Esophagus (tissue), 2 donors: Measurements from ENCODE around the gene RALGAPA1. TPM values are rescaled to one million over a fixed set of nuclear protein-coding genes. Genes with fewer than 3 reads are reported as not detected.
"Not testable (repeated sequence)": the region's sequence is repeated elsewhere in the genome, so short reads cannot be mapped to it uniquely, and the experiment has no call there.

Experiments
- H3K27ac ChIP-seq, 2 donors: one replicate each; pipeline ENCODE4 v1.5.1; 2013; ENCODE audit warnings: low read depth in 2 of 2, mild to moderate bottlenecking in 2 of 2, inconsistent platforms in 1 of 2, low read length in 1 of 2, moderate library complexity in 1 of 2
- H3K27me3 ChIP-seq, 2 donors: one replicate each; pipeline ENCODE4 v1.6.1; 2013; ENCODE audit warnings: low read length in 2 of 2, control low read depth in 1 of 2, mild to moderate bottlenecking in 1 of 2; ENCODE audit not compliant: insufficient read depth in 2 of 2, control insufficient read depth in 1 of 2
- H3K36me3 ChIP-seq, 2 donors: one replicate each; pipeline ENCODE4 v1.6.1; 2013; ENCODE audit warnings: low read length in 1 of 2; ENCODE audit not compliant: control insufficient read depth in 2 of 2, insufficient read depth in 2 of 2
- H3K4me1 ChIP-seq, 2 donors: one replicate each; pipeline ENCODE4 v1.6.1; 2013; ENCODE audit warnings: low read length in 1 of 2; ENCODE audit not compliant: control insufficient read depth in 2 of 2, insufficient read depth in 2 of 2
- H3K4me3 ChIP-seq, 2 donors: one replicate each; pipeline ENCODE4 v1.5.1; 2013; ENCODE audit warnings: low read length in 2 of 2, mild to moderate bottlenecking in 2 of 2, low read depth in 1 of 2, moderate library complexity in 1 of 2
- H3K9me3 ChIP-seq, 2 donors: one replicate each; pipeline ENCODE4 v1.6.1; 2013; ENCODE audit warnings: mild to moderate bottlenecking in 2 of 2, low read depth in 1 of 2, low read length in 1 of 2, moderate library complexity in 1 of 2; ENCODE audit not compliant: control insufficient read depth in 2 of 2, insufficient read depth in 1 of 2
- WGBS, 2 donors: extraction: QIAGEN DNeasy Blood & Tissue Kit; methylation state at CpG; one replicate each; pipeline ENCODE4 v1.1.7; 2013; 5-methylcytosine and 5-hydroxymethylcytosine counted together
- polyA plus RNA-seq, 2 donors: library from polyadenylated mRNA; stranded (reverse); fragments of 200-250 nt; gene quantifications; one replicate each; pipeline ENCODE4 v1.2.3, GENCODE V29; 2013
- donor health status: healthy with polysubstance abuse.
- donor health status: Bipolar disorder and iron deficiency.

Gene RALGAPA1
- polyA plus RNA-seq, 2 donors, result 10.5 to 20.3 TPM

DNA sequence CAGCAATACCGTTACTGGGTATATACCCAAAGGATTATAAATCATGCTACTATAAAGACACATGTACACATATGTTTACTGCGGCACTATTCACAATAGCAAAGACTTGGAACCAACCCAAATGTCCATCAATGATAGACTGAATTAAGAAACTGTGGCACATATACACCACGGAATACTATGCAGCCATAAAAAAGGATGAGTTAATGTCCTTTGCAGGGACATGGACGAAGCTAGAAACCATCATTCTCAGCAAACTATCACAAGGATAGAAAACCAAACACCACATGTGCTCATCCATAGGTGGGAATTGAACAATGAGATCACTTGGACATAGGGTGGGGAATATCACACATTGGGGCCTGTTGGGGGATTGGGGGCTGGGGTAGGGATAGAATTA lies 187.1 kb downstream of the RALGAPA1 start:
- H3K36me3 ChIP-seq, result not testable (repeated sequence)

GRCh38 chr14:35619998-35620397 lies 189.1 kb downstream of the RALGAPA1 start:
- not testable (repeated sequence) for H3K27me3 ChIP-seq, H3K27ac ChIP-seq, H3K4me3 ChIP-seq, H3K9me3 ChIP-seq, H3K36me3 ChIP-seq, H3K4me1 ChIP-seq
- WGBS, 2 donors, result 94 to 96% methylated on average over 6 of the region's 6 CpGs

More for the DNA sequence above, 187.1 kb downstream of the RALGAPA1 start:
- H3K27ac ChIP-seq, H3K4me3 ChIP-seq, H3K4me1 ChIP-seq, H3K9me3 ChIP-seq, H3K27me3 ChIP-seq: not testable (repeated sequence)
- WGBS, 2 donors, result 97 to 99% methylated on average over 4 of the region's 4 CpGs

- H3K27ac ChIP-seq, H3K36me3 ChIP-seq, H3K4me3 ChIP-seq, H3K27me3 ChIP-seq, H3K9me3 ChIP-seq, H3K4me1 ChIP-seq: not testable (repeated sequence)
- WGBS, 2 donors, result 99 to 100% methylated on average over 1 of the region's 1 CpG
Observed at GRCh38 chr14:35619461-35619860, 189.6 kb downstream of the RALGAPA1 start.

- WGBS, 2 donors, result 95 to 98% methylated on average over 3 of the region's 3 CpGs
- Histone ChIP-seq H3K36me3 (no peaks in the 10 kb centered on the region), H3K4me3 (no peak overlapping the region), H3K9me3 (no peaks in the 10 kb centered on the region), H3K4me1 (no peaks in the 10 kb centered on the region), H3K27me3 (no peaks in the 10 kb centered on the region), H3K27ac (no peak overlapping the region)
Observed at GRCh38 chr14:35617500-35617899, 191.6 kb downstream of the RALGAPA1 start.

GRCh38 chr14:35607380-35607779 lies 201.7 kb downstream of the RALGAPA1 start:
- H3K27ac ChIP-seq, result peak overlapping the region; percentile 66 to 88
- WGBS, 2 donors, result 44 to 55% methylated on average over 3 of the region's 3 CpGs

GRCh38 chr14:35600253-35600652 lies 208.8 kb downstream of the RALGAPA1 start:
- WGBS, 2 donors, result 93 to 94% methylated on average over 1 of the region's 1 CpG
- Histone ChIP-seq H3K4me1 (no peaks in the 10 kb centered on the region), H3K9me3 (no peaks in the 10 kb centered on the region), H3K36me3 (peaks cover 5 to 7% of the 10 kb centered on the region in 2 donors), H3K27ac (no peak overlapping the region), H3K27me3 (no peaks in the 10 kb centered on the region), H3K4me3 (no peak overlapping the region)

More at GRCh38 chr14:35607380-35607779, 201.7 kb downstream of the RALGAPA1 start:
- Histone ChIP-seq H3K36me3 (peaks cover 0 to 3% of the 10 kb centered on the region in 2 donors), H3K4me3 (no peak overlapping the region), H3K4me1 (no peaks in the 10 kb centered on the region), H3K27me3 (no peaks in the 10 kb centered on the region), H3K9me3 (no peaks in the 10 kb centered on the region)

GRCh38 chr14:35594616-35595015 lies 214.5 kb downstream of the RALGAPA1 start:
- no peaks in the 10 kb centered on the region for H3K27me3 ChIP-seq
- WGBS, 2 donors, result 93 to 99% methylated on average over 2 of the region's 2 CpGs
- H3K4me3 ChIP-seq, result no peak overlapping the region
- H3K9me3 ChIP-seq, result no peaks in the 10 kb centered on the region
- no peak overlapping the region for H3K27ac ChIP-seq
- peaks cover 0 to 3% of the 10 kb centered on the region in 2 donors for H3K36me3 ChIP-seq
- H3K4me1 ChIP-seq, result no peaks in the 10 kb centered on the region

- H3K4me3 ChIP-seq, H3K9me3 ChIP-seq, H3K27ac ChIP-seq, H3K4me1 ChIP-seq, H3K36me3 ChIP-seq, H3K27me3 ChIP-seq: not testable (repeated sequence)
- 96 to 97% methylated on average over 3 of the region's 3 CpGs for WGBS, 2 donors
Observed at GRCh38 chr14:35587373-35587772, 221.7 kb downstream of the RALGAPA1 start.

DNA sequence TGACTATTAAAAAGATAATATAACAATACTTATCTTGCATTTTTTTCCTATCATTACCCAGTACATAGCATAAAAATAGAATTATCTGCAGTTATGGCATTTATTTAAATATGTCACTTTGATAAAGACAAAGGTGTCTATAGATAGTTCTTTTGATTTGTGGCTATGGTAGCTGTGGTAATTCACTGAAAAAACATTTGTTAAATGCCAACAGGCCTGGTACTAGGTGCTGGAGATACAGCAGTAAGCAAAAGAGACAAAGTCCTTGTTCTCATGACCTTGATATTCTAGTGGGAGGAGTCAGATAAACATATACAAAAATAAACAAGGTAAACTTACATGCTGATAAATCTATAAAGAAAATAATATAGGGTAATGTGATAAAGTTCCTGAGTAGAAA lies 230.5 kb downstream of the RALGAPA1 start:
- no peaks in the 10 kb centered on the region for H3K36me3 ChIP-seq
- no peak overlapping the region for H3K27ac ChIP-seq
- H3K4me1 ChIP-seq, result no peaks in the 10 kb centered on the region
- H3K9me3 ChIP-seq, result no peaks in the 10 kb centered on the region
- H3K27me3 ChIP-seq, result no peaks in the 10 kb centered on the region
- H3K4me3 ChIP-seq, result no peak overlapping the region

DNA sequence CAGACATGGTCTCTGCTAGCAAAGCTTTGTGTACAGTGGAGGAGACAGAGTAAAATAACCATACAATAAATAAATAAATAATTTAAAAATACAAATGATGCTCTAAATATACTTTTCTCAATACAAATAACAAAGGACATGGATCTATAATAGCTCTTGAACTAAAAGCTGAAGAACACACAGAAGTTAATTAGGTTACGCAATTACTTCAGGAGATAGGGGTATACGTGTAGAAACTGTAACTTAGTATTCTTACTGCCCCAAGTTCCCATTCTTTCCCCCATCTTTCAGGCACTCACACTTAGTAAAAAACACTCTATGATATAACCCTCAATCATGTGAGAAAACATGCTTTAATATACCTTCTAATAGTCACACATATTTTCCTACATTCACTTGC lies 231.0 kb downstream of the RALGAPA1 start:
- Histone ChIP-seq H3K4me1 (no peaks in the 10 kb centered on the region), H3K9me3 (no peaks in the 10 kb centered on the region), H3K4me3 (no peak overlapping the region), H3K36me3 (no peaks in the 10 kb centered on the region), H3K27ac (no peak overlapping the region), H3K27me3 (no peaks in the 10 kb centered on the region)
- WGBS, 2 donors, result 94 to 96% methylated on average over 2 of the region's 2 CpGs
